NCI-H510A treated with DMSO at 0.1 percent for 48 hours (cell line): ENCODE measurements around the gene IFT172.
"Not testable (repeated sequence)": the region's sequence is repeated elsewhere in the genome, so short reads cannot be mapped to it uniquely, and the experiment has no call there.

Source experiments
- DNase-seq: peaks from one replicate; lab custom pipeline; 2025; lab: John Stamatoyannopoulos, UW

The IFT172 gene, protein sequence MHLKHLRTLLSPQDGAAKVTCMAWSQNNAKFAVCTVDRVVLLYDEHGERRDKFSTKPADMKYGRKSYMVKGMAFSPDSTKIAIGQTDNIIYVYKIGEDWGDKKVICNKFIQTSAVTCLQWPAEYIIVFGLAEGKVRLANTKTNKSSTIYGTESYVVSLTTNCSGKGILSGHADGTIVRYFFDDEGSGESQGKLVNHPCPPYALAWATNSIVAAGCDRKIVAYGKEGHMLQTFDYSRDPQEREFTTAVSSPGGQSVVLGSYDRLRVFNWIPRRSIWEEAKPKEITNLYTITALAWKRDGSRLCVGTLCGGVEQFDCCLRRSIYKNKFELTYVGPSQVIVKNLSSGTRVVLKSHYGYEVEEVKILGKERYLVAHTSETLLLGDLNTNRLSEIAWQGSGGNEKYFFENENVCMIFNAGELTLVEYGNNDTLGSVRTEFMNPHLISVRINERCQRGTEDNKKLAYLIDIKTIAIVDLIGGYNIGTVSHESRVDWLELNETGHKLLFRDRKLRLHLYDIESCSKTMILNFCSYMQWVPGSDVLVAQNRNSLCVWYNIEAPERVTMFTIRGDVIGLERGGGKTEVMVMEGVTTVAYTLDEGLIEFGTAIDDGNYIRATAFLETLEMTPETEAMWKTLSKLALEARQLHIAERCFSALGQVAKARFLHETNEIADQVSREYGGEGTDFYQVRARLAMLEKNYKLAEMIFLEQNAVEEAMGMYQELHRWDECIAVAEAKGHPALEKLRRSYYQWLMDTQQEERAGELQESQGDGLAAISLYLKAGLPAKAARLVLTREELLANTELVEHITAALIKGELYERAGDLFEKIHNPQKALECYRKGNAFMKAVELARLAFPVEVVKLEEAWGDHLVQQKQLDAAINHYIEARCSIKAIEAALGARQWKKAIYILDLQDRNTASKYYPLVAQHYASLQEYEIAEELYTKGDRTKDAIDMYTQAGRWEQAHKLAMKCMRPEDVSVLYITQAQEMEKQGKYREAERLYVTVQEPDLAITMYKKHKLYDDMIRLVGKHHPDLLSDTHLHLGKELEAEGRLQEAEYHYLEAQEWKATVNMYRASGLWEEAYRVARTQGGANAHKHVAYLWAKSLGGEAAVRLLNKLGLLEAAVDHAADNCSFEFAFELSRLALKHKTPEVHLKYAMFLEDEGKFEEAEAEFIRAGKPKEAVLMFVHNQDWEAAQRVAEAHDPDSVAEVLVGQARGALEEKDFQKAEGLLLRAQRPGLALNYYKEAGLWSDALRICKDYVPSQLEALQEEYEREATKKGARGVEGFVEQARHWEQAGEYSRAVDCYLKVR (N-terminal part only)

GRCh38 chr2:27489498-27490397 is at the start of gene IFT172:
TSS of gene IFT172 (minus strand) at chr2:27489743. CDS start at chr2:27489653, 90 bp downstream.
- peak; percentile 99 for DNase-seq

- not testable (repeated sequence) for DNase-seq
These were observed 49.4 kb upstream of the IFT172 start for GRCh38 chr2:27538839-27539450.

- DNase-seq, result no peak
These were observed 47.7 kb upstream of the IFT172 start for GRCh38 chr2:27537287-27537686.

DNA sequence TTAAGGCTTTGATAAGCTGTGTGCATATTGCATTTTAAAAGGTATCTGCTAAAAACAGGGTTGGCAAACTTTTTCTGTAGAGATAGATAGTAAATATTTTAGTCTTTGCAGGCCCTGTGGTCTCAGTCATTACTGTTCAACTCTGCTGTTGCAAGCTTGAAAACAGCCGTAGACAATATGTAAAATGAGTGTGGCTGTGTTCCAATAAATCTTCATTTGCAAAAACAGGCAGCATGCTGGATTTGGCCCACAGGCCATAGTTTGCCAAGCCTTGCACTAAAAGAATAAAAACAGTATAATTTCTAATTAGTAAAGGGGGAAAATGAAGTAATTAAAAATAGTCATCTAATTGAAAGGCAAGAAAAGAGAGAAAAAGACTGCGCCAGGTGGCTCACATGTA is 42.4 kb upstream of the IFT172 start:
- DNase-seq, result no peak

DNA sequence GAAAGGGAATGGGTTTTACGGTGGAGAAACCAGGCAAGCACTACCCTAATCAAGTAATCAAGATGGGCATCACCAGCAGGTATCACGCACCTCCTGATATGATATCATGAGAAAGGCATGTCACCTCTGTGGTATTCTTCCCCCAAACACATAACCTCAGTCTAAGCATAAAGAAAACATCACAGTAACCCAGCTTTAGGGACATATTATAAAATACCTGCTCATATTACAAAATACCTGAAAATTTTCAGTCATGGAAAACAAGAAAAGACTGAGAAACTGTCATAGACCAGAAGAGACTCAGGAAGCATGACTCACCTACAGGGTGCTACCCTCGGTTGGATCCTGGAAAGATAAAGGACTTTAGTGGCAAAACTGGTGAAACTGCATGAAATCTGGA is 37.6 kb upstream of the IFT172 start:
- DNase-seq, result no peak

DNA sequence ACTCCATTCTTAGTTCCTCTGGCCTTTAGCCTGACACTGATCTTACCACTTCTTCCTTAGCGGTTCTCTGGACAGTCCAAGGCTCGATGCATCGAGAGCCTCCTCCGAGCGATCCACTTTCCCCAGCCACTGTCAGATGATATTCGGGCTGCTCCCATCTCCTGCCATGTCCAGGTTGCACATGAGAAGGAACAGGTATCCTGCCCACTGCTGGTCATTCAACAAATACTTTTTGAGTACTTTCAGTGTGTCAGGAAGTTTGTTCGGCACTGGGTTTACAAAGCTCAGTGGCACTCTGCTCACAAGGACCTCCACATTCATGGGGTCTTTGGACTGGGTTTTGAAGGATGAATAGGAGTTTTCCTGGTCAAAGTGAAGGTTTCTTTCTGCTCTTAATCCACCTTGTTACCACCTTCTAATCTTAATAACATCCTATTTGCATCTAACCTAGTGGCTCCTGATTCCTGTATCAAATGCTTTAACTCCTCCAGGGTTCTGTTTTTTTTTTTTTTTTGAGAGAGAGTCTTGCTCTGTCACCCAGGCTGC is 32.9 kb upstream of the IFT172 start:
- no peak for DNase-seq

DNA sequence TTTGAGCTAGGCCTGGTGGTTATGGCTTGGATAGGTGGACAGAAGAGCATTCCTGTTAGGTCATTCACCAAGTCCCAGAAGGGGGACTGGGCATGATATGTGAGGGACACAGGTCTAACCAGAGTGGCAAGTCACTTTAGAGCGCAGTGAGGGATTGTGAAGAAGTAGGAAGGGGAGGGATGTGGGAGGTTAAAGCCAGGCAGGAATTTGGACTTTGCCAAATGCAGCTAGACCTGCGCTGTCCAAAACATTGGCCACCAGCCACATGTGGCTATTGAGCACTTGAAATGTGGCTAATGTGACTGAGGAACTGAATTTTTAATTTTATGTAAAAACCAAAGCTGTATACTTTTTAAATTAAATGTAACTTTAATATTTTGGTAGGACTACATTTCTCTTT is 30.8 kb upstream of the IFT172 start:
- no peak for DNase-seq

- no peak for DNase-seq
These were observed 29.2 kb upstream of the IFT172 start for GRCh38 chr2:27518782-27519113.

- no peak for DNase-seq
These were observed 28.7 kb upstream of the IFT172 start for GRCh38 chr2:27518113-27518781.

DNA sequence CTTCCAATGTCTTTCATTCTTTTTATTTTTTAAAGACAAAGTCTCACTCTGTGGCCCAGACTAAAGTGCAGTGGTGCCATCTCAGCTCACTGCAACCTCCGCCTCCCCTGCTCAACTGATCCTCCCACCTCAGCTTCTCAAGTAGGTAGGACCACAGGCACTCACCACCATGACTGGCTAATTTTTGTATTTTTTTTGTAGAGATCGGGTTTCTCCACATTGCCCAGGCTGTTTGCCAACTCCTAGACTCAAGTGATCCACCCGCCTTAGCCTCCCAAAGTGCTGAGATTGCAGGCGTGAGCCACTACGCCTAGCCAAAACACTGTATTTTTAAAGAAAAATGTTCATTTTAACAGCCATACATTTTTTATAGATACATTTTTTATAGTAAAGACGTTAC is 19.8 kb upstream of the IFT172 start:
- DNase-seq, result no peak

DNA sequence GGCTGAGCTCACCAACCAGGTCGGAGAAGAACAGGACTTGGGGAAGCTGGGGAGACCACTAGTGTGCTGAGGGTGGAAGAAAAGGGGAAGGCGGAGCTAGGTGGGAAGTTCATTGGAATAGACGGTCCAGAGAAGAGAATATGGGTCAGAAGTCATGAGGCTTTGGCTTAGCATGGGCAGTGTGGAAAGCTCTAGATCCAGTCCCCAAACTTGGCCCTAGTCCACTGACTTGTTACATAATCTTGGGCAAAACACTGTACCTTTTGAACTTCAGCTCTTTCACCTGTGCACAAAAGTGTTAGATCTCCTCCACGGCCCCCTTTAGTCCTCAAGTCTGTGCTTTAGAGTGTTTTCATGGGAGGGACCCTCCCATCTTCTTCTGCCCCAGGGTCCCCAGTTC is 17.8 kb upstream of the IFT172 start:
- DNase-seq, result no peak

- no peak for DNase-seq
These were observed 17.0 kb upstream of the IFT172 start for GRCh38 chr2:27506587-27506986.

- no peak for DNase-seq
These were observed 12.6 kb upstream of the IFT172 start for GRCh38 chr2:27502142-27502541.

DNA sequence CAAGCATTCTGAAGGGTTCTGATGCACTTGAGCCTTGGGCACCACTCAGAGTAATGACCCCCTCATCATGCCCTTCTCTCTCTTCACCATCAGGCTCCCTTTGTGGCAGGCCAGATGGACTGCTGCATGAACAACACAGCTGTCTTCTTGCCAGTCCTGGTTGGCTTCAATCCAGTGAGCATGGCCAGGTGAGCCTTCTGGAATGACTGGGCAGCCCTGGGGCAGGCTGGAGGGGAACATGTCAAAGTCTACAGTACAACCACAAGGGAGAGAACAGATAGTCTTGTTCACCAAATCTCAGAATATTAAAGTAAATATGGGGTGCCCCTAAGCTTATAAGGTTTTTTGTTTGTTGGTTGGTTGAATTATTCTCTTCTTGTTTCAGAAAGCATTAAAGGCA is 11.5 kb upstream of the IFT172 start:
- DNase-seq, result no peak

DNA sequence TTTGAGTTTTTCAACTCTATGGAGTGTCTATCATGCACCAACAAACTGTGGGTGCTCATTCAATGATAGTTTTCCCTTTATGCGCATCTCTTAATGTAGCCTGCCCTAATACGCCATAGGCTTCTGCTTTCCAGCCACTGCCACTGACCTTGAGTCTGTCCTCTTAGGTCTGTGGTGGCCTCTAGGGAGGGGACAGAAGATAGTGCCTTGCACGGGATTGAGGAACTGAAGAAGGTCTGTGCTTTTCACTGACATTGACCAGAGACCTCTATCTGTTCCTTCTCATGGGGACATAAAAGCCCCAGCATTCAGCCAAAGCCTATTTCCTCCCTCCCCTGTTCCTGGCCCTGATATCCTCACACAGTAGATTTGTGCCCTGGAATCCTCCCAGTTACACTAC is 9.4 kb upstream of the IFT172 start:
- no peak for DNase-seq

GRCh38 chr2:27497288-27497627 is 7.7 kb upstream of the IFT172 start:
- no peak for DNase-seq

- DNase-seq, result no peak
These were observed 7.1 kb upstream of the IFT172 start, which contains the start of gene GCKR for GRCh38 chr2:27496357-27497287. TSS of gene GCKR (plus strand) at chr2:27496839. CDS start at chr2:27496905, 66 bp downstream.

GRCh38 chr2:27495840-27496356 is 6.4 kb upstream of the IFT172 start:
- DNase-seq, result no peak
